SU-DHL-6 (cell line): ENCODE results near the gene TM4SF1.
"Not testable (repeated sequence)": the region's sequence is repeated elsewhere in the genome, so short reads cannot be mapped to it uniquely, and the experiment has no call there.

Experiments used
- EZH2phosphoT487 ChIP-seq: fragments of 200-600 bp; sonication (generic), shearing (Covaris generic); conservative IDR thresholded peaks from 2 replicates; pipeline ENCODE4 v1.6.1; 2018; ENCODE audit warnings: mild to moderate bottlenecking, antibody characterized with exemption, low read length, moderate library complexity, mixed read lengths
- TF ChIP-seq, protein P1 (sequence below): fragments of 200-600 bp; sonication (generic); IDR thresholded peaks from one replicate; pipeline ENCODE4 v1.5.1; 2017; ENCODE audit warnings: antibody characterized with exemption, mild to moderate bottlenecking, low read length, moderate library complexity; ENCODE audit not compliant: insufficient read depth, poor library complexity, severe bottlenecking

DNA sequence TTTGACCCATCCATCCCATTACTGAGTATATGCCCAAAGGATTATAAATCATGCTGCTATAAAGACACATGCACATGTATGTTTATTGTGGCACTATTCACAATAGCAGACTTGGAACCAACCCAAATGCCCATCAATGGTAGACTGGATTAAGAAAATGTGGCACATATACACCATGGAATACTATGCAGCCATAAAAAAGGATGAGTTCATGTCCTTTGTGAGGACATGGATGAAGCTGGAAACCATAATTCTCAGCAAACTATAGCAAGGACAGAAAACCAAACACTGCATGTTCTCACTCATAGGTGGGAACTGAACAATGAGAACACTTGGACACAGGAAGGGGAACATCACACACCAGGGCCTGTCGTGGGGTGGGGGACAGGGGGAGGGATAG lies 40.0 kb downstream of the TM4SF1 start:
- TF ChIP-seq, protein P1, sequence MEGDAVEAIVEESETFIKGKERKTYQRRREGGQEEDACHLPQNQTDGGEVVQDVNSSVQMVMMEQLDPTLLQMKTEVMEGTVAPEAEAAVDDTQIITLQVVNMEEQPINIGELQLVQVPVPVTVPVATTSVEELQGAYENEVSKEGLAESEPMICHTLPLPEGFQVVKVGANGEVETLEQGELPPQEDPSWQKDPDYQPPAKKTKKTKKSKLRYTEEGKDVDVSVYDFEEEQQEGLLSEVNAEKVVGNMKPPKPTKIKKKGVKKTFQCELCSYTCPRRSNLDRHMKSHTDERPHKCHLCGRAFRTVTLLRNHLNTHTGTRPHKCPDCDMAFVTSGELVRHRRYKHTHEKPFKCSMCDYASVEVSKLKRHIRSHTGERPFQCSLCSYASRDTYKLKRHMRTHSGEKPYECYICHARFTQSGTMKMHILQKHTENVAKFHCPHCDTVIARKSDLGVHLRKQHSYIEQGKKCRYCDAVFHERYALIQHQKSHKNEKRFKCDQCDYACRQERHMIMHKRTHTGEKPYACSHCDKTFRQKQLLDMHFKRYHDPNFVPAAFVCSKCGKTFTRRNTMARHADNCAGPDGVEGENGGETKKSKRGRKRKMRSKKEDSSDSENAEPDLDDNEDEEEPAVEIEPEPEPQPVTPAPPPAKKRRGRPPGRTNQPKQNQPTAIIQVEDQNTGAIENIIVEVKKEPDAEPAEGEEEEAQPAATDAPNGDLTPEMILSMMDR = not testable (repeated sequence)
- TF ChIP-seq EZH2phosphoT487 = not testable (repeated sequence)
